Measurements from ENCODE around the gene CERK. TPM values are rescaled to one million over a fixed set of nuclear protein-coding genes. Genes with fewer than 3 reads are reported as not detected.
A peak's percentile ranks its signal among the peaks of the same experiment; 100 is the strongest.

CERK gene
- total and polyA plus RNA-seq, 2 of the 8 experiments (the other 6 are each of a cell fraction or from before 2014, with no cell fraction given) = 26.6 to 59.0 TPM

DNA sequence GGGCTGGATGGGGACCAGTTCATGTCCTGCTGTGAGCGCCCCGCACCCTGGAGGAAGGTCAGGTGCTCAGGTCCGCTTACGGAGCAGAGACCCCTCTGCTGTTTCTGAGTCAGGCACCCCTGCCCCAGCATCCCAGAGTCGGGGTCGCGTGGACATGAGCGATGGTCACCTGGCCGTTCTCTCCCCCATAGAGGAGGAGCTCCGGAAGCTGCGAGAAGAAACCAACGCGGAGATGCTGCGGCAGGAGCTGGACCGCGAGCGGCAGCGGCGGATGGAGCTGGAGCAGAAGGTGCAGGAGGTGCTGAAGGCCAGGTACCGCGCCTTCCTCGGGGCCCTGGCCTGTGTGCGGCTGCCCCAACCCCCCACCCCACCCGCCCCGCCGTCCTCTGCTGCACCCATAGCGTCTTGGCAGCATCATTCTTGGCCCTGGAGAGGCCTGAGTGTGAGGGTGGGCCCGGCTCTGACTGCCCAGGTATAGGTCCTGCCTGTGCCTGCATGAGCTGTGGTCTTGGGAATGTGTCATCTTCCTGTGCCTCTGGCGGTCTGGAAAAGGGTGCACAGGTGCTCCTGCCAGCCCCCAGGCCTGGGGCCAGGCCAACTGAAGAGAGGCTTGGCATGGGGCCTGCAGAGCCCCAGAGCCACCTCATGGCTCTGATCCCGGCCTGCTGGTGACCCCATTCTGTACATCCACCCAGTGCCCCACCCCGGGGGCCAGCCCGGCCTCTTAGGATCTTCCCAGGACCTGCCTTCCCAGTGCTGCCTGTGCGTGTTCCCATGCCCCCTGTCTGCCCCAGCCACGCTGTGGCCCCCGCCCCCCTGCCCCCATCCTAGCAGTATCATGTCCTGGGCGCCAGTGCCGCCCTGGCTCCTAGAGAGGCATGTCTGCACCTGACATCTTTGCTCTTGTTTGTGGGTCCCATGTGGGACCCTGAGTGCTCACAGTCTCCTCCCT is 79.8 kb downstream of the CERK start:
- Histone ChIP-seq H2AK5ac (ENCODE audit: low read depth, low read length) (no peak overlapping the region), H3K23me2 (ENCODE audit: low read depth, low read length) (no peaks in the 10 kb centered on the region), H2BK15ac (ENCODE audit: low read length) (no peak overlapping the region), H3K27ac (ENCODE audit: low read depth, low read length) (no peak overlapping the region), H2AFZ (ENCODE audit: low read length) (no peak overlapping the region), H2BK12ac (ENCODE audit: low read depth, low read length) (no peak overlapping the region), H3K79me1 (ENCODE audit: low read depth, low read length) (peaks cover 3% of the 10 kb centered on the region; the same call in 1 of the 2 replicates), H3K9me3 (ENCODE audit: insufficient read depth in 2 of 2, low read depth in 1 of 2, low read length in 1 of 2) (no peaks in the 10 kb centered on the region), H4K91ac (replicated peaks; ENCODE audit: insufficient read length, low read length) (no peak overlapping the region), H4K20me1 (replicated peaks in 1 of 2; ENCODE audit: control insufficient read depth in 1 of 2, insufficient read depth in 2 of 2, low read length in 2 of 2) (peaks cover 0 to 2% of the 10 kb centered on the region in 2 experiments), H3K79me2 (ENCODE audit: control insufficient read depth in 1 of 2, insufficient read depth in 2 of 2, low read length in 2 of 2) (no peaks in the 10 kb centered on the region), H3K9ac (replicated peaks in 1 of 4; ENCODE audit: extremely low read depth in 1 of 4, low read depth in 3 of 4, low read length in 3 of 4) (no peak overlapping the region), H4K8ac (ENCODE audit: extremely low read depth, insufficient read depth, low read length) (peak overlapping the region; percentile 14; the same call in 1 of the 2 replicates), H3K36me3 (ENCODE audit: control insufficient read depth in 2 of 4, insufficient read depth in 4 of 4, low read length in 3 of 4) (no peaks in the 10 kb centered on the region), H3K14ac (ENCODE audit: insufficient read length) (no peak overlapping the region), H2BK20ac (ENCODE audit: low read length) (no peak overlapping the region), H2BK120ac (replicated peaks; ENCODE audit: low read depth, low read length) (no peak overlapping the region), H3K4me3 (ENCODE audit: extremely low read depth in 1 of 4, insufficient read depth in 2 of 4, low read depth in 3 of 4, low read length in 4 of 4) (no peak overlapping the region), H3K56ac (replicated peaks; ENCODE audit: insufficient read length, low read depth, low read length) (no peak overlapping the region), H3K4ac (replicated peaks; ENCODE audit: insufficient read length, low read depth, low read length) (no peak overlapping the region), H3K27me3 (replicated peaks in 1 of 4; ENCODE audit: control insufficient read depth in 3 of 4, extremely low read depth in 1 of 4, insufficient read depth in 3 of 4, low read length in 3 of 4) (no peaks in the 10 kb centered on the region), H4K5ac (ENCODE audit: insufficient read length, low read depth, low read length) (no peak overlapping the region), H3K4me2 (ENCODE audit: insufficient read depth in 1 of 2, low read depth in 2 of 2, low read length in 2 of 2) (no peak overlapping the region), H3K23ac (ENCODE audit: insufficient read length) (no peak overlapping the region), H2BK5ac (ENCODE audit: low read depth, low read length) (no peak overlapping the region), H3K18ac (ENCODE audit: extremely low read depth, low read length) (no peak overlapping the region), H3K4me1 (replicated peaks in 1 of 4; ENCODE audit: control insufficient read depth in 3 of 4, insufficient read depth in 4 of 4, low read length in 3 of 4) (peaks cover 0 to 2% (median 0%) of the 10 kb centered on the region in 4 experiments; a peak in 1 of 7 replicates)
- POLR2A ChIA-PET (ENCODE audit: partially characterized antibody) = no interaction called here
- no peak for FAIRE-seq
- WGBS, 2 experiments (ENCODE audit: extremely low coverage in 1 of 2, insufficient coverage in 1 of 2, insufficient read length in 1 of 2, insufficient replicate concordance in 2 of 2, low coverage in 1 of 2, low lambda C conversion rate in 2 of 2, missing lambda C conversion rate in 1 of 2) = 92% methylated on average over 29 of the region's 37 CpGs; no CpG with 5 or more reads in 1 of the 2 experiments
- TF ChIP-seq, protein P1, sequence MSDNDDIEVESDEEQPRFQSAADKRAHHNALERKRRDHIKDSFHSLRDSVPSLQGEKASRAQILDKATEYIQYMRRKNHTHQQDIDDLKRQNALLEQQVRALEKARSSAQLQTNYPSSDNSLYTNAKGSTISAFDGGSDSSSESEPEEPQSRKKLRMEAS (IDR thresholded peaks at IDR 0.05) = no peak
- TF ChIP-seq RFX5 (IDR thresholded peaks at IDR 0.05; ENCODE audit: borderline replicate concordance, low read depth, low read length) (no peak), TAF1 (IDR thresholded peaks at IDR 0.05; ENCODE audit: low read depth, low read length) (no peak), SAP30 (IDR thresholded peaks at IDR 0.05; ENCODE audit: insufficient read depth, insufficient replicate concordance, low read length) (no peak), HDAC2 (IDR thresholded peaks at IDR 0.05; ENCODE audit: borderline replicate concordance in 1 of 2, low read depth in 2 of 2, low read length in 2 of 2) (no peak), HDAC6 (IDR thresholded peaks at IDR 0.05; ENCODE audit: low read depth, low read length) (no peak), EGR1 (IDR thresholded peaks at IDR 0.05; ENCODE audit: borderline replicate concordance, low read depth, low read length) (no peak), ZNF274 (IDR thresholded peaks at IDR 0.05; ENCODE audit: borderline replicate concordance, extremely low read depth, low read length) (no peak)
- no peak for DNase-seq (ENCODE audit: low read depth in 1 of 2, low spot score in 2 of 2)
- CTCF ChIA-PET (ENCODE audit: partially characterized antibody) = interaction anchor here (0.7 to 4.0 kb wide), 3 partner anchors 13 to 144 kb away, joined by 4 to 13 read pairs (median 4); no protein-coding TSS in a partner anchor

All from H1 (cell line).